GM20431 (cell line): ENCODE data around the gene MMP28.
"Not testable (repeated sequence)": the region's sequence is repeated elsewhere in the genome, so short reads cannot be mapped to it uniquely, and the experiment has no call there.

Experiments
- in situ Hi-C: fragments of 300-500 bp; cut with MseI, MboI; formaldehyde crosslinking; loops from one replicate; pipeline ENCODE4 v1.15.0; 2020; ENCODE audit warnings: low sequenced_read_pairs; ENCODE audit not compliant: unreplicated experiment

MMP28 gene

GRCh38 chr17:35768797-35769196 is 26.6 kb downstream of the MMP28 start:
- in situ Hi-C loops = no loop called here

- in situ Hi-C loops = no loop called here
Observed at GRCh38 chr17:35766903-35767510, 28.4 kb downstream of the MMP28 start.

GRCh38 chr17:35766489-35766877 is 29.0 kb downstream of the MMP28 start:
- in situ Hi-C loops = no loop called here

- in situ Hi-C loops = no loop called here
Observed at GRCh38 chr17:35765756-35766488, 29.5 kb downstream of the MMP28 start.

- in situ Hi-C loops = no loop called here
Observed at GRCh38 chr17:35765086-35765710, 30.2 kb downstream of the MMP28 start.

GRCh38 chr17:35764123-35764991 is 31.1 kb downstream of the MMP28 start:
- in situ Hi-C loops = no loop called here

GRCh38 chr17:35763767-35764122 is 31.7 kb downstream of the MMP28 start:
- in situ Hi-C loops = no loop called here

- in situ Hi-C loops = no loop called here
Observed at GRCh38 chr17:35761601-35762000, 33.8 kb downstream of the MMP28 start.

- in situ Hi-C loops = no loop called here
Observed at GRCh38 chr17:35760587-35760986, 34.9 kb downstream of the MMP28 start, which contains the start of gene C17orf50. C17orf50 (plus strand) TSS chr17:35760887; CDS start chr17:35760942, 55 bp downstream.

GRCh38 chr17:35757243-35757642 is 38.2 kb downstream of the MMP28 start:
- in situ Hi-C loops = no loop called here

- in situ Hi-C loops = no loop called here
Observed at GRCh38 chr17:35752945-35753764, 42.3 kb downstream of the MMP28 start, which contains the start of gene GAS2L2. GAS2L2 (minus strand) TSS chr17:35753239; CDS start chr17:35752850, 389 bp downstream.

GRCh38 chr17:35752471-35752870 is 43.0 kb downstream of the MMP28 start:
- in situ Hi-C loops = no loop called here

GRCh38 chr17:35751541-35751940 is 43.9 kb downstream of the MMP28 start:
- in situ Hi-C loops = not testable (repeated sequence)

- in situ Hi-C loops = no loop called here
Observed at GRCh38 chr17:35750526-35751395, 44.7 kb downstream of the MMP28 start.

GRCh38 chr17:35749560-35750412 is 45.7 kb downstream of the MMP28 start:
- in situ Hi-C loops = loop anchor here (25.0 kb wide), 2 partner anchors 437 to 587 kb away; no protein-coding TSS in a partner anchor

GRCh38 chr17:35748979-35749378 is 46.5 kb downstream of the MMP28 start:
- in situ Hi-C loops = loop anchor here (25.0 kb wide), 2 partner anchors 437 to 587 kb away; no protein-coding TSS in a partner anchor

GRCh38 chr17:35748341-35748841 is 47.0 kb downstream of the MMP28 start:
- in situ Hi-C loops = loop anchor here (25.0 kb wide), 2 partner anchors 436 to 586 kb away; no protein-coding TSS in a partner anchor
